AG09309 (cell line): Measurements from ENCODE around the gene HTRA2.

Experiments
- DNase-seq: peaks from one replicate; pipeline ENCODE4 v3.0.0-alpha.2; 2010; ENCODE audit warnings: low read depth
- H3K4me3 ChIP-seq: 2 replicates; pipeline ENCODE4 v1.5.1; 2011; ENCODE audit warnings: mild to moderate bottlenecking, low read depth, low read length, moderate library complexity; ENCODE audit not compliant: control insufficient read depth
- TF ChIP-seq, protein P1 (sequence below): IDR thresholded peaks from 2 replicates; pipeline ENCODE4 v1.5.1; 2011; ENCODE audit warnings: mild to moderate bottlenecking, low read depth, low read length, inconsistent platforms; ENCODE audit not compliant: insufficient read depth, control insufficient read depth; ENCODE audit errors: missing control alignments

Gene HTRA2

DNA sequence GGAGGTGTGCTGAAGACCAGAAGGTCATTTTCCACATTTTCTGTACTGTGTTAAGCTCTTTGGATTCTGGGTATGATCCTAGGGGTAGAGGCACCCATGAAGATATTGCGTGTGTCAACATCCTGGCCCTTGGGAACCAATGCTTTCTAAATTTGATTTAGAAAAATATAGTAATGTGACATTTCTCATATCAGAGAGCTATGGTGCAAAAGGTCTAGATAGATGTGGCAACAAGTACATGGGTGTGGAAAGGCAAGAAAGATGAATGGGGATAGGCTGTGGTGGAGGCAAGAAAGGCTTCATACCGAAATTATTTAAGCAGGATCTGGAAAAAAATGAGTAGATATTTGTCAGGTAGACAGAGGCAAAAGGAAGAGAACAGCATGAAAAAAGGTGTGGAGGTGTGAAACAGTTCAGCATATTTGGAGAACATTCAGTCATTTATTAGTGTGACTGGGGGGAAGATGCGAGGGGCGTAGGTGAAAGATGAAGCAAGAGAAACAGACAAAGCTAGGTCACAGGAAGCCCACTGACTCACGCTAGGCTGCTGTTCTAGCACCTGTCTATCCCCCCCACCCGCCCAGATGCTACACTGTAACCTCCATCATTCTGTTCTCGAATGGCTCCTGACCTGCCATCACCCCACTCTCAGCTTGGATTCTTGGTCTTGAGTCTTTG is 36.5 kb downstream of the HTRA2 start:
- TF ChIP-seq, protein P1, sequence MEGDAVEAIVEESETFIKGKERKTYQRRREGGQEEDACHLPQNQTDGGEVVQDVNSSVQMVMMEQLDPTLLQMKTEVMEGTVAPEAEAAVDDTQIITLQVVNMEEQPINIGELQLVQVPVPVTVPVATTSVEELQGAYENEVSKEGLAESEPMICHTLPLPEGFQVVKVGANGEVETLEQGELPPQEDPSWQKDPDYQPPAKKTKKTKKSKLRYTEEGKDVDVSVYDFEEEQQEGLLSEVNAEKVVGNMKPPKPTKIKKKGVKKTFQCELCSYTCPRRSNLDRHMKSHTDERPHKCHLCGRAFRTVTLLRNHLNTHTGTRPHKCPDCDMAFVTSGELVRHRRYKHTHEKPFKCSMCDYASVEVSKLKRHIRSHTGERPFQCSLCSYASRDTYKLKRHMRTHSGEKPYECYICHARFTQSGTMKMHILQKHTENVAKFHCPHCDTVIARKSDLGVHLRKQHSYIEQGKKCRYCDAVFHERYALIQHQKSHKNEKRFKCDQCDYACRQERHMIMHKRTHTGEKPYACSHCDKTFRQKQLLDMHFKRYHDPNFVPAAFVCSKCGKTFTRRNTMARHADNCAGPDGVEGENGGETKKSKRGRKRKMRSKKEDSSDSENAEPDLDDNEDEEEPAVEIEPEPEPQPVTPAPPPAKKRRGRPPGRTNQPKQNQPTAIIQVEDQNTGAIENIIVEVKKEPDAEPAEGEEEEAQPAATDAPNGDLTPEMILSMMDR: no peak
- DNase-seq: no peak
- H3K4me3 ChIP-seq: no peak overlapping the region

DNA sequence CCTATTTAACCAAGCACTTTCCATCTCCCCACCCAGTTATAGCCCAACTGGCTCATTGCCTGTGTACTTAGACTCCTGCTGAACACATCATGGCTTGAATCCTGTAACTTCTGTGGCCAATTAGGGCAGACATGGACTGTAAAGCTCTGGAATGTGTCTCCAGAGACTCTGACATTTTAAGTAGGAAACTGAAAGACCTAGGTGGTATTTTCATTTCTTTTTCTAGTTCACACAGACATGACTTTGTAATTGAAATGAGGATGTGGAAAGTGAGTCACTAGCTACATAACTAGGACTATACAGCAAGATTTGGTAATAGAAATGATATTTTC is 37.0 kb downstream of the HTRA2 start:
- TF ChIP-seq, protein P1: no peak
- no peak overlapping the region for H3K4me3 ChIP-seq
- peak; percentile 99 for DNase-seq

DNA sequence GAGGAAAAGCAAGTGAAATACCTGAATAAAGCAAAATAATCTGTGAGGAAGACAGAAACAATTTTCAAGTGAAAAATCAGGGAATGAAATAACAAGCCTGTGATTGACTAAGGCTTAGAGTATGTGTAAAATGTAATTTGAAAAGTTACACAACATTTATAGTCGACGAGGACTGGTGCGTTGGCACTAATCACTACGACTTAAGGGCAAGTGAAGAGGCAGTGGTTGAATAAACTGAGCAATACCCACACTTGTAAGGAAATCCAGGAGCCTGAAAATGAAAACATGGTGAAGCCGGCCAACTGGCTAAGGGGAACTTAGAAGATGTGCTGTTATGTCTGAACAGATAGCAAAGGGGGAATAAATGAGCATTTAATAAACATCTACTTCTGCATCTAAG is 38.1 kb downstream of the HTRA2 start:
- peak; percentile 92 for DNase-seq
- TF ChIP-seq, protein P1: no peak
- H3K4me3 ChIP-seq: no peak overlapping the region

DNA sequence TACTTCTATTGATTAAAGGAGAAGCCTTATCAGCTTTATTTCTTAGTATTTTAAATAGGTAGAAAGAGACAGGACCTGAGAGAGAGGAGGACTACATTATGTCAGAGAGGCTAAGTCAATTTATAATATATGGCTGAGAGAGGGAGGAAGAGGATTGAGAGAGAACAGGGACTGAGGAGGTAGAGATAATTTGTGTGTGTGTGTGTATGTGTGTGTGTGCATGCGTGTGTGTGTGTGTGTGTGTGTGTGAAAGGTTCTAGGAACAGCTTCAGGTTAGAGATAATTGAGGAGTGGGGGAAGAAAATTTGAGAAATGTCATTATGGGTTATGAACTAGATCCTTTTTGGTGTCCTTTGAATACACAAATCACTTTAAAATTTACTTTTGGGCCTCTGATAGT is 40.0 kb downstream of the HTRA2 start:
- TF ChIP-seq, protein P1: no peak
- H3K4me3 ChIP-seq: no peak overlapping the region
- no peak for DNase-seq

DNA sequence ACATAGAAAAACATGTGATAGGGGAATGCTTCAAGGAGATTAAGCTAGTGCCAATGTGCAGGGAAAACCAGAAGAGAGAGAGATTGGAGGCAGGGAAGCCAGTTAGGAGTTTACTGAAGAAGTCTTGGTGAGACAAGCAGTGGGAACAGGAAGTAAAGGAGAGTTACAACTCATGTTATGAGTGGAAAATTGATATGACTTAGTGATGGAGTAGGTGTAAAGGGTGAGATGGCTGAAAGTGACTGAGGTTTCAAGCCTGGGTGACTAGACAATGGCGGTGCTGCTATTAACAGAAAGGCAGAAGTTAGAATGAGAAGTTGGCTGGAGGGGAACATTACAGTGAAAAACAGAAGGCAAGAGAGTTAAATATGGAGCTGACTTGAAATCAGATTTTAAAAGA is 41.3 kb downstream of the HTRA2 start:
- no peak overlapping the region for H3K4me3 ChIP-seq
- TF ChIP-seq, protein P1: no peak
- DNase-seq: no peak

DNA sequence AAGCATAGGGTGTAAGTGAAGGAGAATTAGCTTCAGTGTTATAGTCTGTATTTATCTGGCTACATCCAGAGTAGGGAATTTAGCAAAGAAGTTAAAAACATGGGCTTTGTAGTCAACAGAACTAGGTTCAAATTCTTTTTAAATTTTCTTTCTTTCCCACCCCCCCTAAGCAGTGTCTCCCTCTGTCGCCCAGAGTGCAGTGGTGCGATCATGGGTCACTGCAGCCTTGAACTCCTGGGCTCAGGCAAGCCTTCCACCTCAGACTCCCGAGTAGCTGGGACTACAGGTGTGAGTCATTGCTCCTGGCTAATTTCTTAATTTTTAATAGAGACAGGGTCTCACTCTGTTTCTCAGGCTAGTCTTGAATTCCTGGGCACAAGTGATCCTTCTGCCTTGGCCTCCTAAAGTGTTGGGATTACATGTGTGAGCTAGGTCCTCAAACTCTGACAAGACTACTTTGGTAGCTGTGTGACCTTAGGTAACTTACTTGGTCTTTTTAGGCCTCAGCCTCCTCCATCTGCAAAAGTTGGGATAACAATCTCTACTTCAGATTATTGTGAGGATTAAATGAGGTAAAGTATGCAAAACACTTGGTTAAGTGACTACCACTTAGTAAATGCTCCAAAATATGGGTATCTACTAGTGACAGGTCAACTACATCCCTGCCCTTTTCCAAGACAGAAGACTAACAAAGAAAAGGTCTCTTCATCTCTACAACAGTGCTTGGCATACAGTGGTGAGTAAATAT is 42.6 kb downstream of the HTRA2 start:
- TF ChIP-seq, protein P1: no peak
- H3K4me3 ChIP-seq: no peak overlapping the region
- DNase-seq: no peak
